GM10847 (cell line): Measurements from ENCODE around the gene ARHGAP6.

Source experiments
- POLR2A ChIP-seq: IDR thresholded peaks from 2 replicates; pipeline ENCODE4 v1.6.1; 2011; ENCODE audit not compliant: insufficient read length; ENCODE audit errors: extremely low read depth

ARHGAP6 gene

DNA sequence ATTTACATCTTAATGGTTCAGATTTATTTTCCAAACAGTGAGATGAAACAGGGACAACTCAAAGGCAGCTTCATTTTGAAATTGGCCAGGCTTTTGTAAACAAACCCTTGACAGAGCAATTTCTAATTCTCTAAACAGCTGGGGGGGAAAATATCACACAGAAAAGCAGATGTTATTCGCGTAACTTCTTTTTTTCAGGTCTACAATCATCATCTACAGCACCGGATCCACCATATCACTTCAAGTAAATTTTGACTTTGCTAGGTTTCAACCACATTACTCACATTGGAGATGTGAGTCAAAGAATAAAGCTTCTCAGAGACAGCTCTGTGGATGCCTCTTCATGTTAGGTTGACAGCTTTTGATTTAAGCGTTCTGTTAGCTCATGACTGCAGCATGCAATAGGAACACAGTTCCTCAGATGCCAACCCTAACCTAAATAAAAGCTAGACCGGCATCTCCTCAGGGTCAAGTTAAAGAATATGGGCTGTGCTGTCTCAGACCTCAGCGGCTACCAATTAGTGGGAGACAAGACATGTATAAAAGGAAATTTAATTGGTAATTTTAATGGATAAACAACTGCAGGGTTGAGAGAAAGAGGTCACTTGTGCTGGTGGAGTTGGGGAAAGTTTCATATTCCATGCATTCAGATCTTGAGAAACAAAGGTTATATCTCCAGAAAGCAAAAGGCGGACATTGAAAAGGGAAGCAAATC is 345.8 kb downstream of the ARHGAP6 start:
- TF ChIP-seq POLR2A, result no peak

DNA sequence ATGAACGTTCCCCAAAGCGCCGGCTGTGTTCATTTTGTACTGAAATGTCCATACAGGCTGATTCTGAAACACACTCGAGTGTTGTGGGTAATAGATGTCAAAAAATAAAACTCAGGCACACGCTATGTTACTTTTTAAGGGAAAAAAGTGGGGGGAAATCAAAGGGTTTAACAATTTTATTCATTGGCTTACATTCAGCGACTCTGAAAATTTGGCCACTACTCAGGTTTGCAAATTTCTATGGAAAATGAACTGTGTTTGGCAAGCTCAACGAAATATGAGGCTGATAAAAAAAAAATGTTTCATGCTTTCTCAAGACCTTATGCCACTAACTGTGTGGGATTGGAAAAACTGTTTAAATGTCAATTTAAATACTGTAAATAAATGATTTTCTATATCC is 354.0 kb downstream of the ARHGAP6 start:
- no peak for TF ChIP-seq POLR2A

DNA sequence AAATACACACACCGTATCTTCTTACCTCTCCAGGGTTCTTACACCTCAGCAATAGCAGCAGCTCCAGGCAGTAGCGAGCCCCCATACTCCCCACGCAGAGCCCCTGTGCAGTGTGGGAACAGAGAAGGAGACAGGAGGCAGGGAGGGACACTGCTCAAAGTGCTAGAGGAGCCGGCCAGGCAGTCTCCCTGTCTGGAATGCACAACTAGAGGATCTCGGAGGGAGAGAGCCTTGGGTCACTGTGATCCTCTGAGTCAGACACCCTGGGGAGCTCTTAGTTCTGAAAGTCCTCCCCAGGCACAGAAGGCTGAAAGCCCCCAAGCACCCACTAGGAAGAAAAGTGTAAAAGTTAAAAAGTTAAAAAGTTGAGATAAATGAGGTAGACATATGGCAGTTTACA is 356.5 kb downstream of the ARHGAP6 start:
- TF ChIP-seq POLR2A, result no peak

DNA sequence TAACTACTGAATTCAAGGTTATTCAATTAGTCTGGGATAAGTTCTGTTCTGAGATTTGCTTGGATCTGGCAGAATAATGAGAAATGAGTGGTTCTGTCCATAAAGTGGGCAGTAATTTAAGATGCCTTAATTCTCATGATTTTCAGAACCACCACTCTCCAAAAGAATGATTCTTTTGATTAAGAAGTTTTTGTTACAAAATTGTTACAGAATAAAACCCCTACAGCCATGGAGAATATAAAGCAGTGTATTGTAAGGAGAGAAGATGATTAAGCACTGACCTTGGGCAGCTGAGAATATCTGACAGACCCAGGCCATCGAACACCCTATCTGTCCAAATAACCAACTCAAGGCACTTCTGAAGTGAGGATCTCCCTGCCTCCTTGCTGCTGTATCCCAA is 360.1 kb downstream of the ARHGAP6 start:
- no peak for TF ChIP-seq POLR2A

DNA sequence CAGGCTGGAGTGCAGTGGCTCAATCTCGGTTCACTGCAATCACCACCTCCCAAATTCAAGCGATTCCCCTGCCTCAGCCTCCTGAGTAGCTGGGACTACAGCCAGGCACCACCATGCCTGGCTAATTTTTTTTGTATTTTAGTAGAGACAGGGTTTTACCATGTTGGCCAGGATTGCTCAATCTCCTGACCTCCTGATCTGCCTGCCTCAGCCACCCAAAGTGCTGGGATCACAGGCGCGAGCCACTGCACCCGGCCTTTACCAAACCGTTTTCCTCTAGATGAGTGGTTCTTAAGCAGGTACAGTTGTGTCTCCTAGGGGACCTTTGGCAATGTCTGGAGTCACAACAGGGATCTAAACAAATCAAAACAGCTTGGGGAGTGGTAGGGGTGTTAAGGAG is 360.9 kb downstream of the ARHGAP6 start:
- no peak for TF ChIP-seq POLR2A

DNA sequence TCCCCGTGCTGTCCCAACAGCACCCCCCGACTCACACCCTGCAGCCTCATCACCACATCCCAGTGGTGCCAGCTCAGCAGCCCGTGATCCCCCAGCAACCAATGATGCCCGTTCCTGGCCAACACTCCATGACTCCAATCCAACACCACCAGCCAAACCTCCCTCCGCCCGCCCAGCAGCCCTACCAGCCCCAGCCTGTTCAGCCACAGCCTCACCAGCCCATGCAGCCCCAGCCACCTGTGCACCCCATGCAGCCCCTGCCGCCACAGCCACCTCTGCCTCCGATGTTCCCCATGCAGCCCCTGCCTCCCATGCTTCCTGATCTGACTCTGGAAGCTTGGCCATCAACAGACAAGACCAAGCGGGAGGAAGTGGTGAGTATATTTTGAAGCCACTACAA is 367.1 kb downstream of the ARHGAP6 start:
- TF ChIP-seq POLR2A, result no peak

DNA sequence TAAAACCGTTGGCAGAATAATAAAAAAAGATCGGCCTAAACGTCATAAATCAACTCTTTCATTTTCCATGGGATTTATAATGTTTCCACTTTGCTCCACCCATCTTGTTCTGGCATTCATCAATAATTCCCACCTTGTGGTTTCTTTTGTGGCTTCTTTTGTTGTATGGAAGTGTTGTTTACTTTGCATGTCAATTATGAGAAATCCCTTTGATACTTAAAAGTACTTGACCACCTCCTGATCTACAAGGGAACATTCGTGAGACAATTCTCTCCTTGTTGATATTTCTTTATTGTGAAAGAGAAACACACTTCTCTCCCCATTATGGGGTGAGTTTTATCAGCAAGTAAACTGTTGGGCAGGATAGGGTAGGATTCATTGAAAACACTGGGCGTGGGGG is 369.7 kb downstream of the ARHGAP6 start:
- TF ChIP-seq POLR2A, result no peak

DNA sequence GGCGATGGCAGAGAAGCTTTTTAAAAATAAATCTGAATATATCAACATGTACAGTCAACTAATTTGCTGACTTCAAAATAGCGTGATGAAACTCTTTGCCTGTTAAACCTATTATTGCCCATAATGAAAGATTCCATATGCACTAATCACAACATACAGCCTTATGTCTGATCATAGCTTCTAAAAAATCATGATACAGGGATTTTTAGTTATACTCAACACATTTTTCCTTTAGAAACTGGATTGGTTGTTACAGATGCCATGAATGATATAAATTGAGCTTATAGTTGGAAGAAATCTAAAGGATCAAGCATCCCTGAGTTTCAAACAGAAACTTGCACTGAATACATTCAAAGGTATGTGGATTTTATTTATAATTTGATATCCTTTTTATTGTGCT is 372.6 kb downstream of the ARHGAP6 start, which contains the start of gene AMELX:
TSS of gene AMELX (plus strand) at position 301 of the 400 bp plus-strand sequence. CDS start 1,376 bp downstream, outside the sequence.
- no peak for TF ChIP-seq POLR2A

DNA sequence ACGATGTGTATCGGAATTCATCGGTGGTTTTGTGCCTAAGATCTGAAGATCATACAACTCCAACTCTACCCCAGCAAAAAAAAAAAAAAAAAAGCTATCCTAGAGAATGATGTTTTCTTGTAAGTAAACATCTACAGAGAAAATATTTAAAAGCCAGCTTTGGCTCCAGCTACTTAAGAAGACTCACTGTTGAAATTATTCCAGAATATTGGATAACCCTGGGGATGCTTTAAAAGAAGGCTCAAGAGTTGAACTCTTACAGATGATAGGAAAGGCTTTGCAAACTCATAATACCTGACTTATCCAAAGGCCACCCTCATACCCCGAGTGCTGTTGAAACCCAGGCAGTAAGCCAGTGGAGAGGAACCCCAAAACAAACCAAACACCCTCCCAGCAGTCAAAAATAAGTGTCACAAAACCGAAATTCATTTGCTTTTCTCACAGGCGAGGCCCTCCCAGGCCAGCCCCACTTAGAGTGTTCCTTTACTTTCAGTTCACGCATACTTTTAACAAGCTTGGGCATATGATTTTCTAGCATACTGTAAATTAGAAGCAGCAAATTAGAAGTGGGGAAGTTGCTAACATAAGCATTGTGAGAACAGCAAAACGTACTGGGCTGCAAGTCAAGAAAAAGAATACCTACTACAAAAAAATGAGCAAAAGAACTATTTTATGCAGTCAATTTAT is 375.2 kb downstream of the ARHGAP6 start:
- TF ChIP-seq POLR2A, result no peak

DNA sequence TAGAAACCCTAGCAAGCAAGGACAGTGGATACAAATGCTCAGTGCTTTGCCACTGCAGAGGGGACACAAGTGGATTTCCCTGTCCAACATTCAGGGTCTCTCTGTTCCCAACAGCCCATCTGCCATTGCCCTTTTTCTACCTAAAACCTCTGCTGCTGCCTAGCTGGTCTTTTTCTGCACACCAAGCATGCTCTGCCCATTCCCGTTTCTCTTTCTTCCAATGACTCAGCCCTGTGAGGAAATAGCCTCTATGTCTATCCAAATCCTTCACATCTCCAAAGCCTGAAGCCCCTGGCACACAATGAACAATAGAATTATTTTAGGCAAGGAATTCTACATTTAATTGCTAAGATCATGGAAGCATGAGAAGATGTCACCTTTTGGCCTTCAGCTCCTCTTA is 378.2 kb downstream of the ARHGAP6 start:
- no peak for TF ChIP-seq POLR2A

DNA sequence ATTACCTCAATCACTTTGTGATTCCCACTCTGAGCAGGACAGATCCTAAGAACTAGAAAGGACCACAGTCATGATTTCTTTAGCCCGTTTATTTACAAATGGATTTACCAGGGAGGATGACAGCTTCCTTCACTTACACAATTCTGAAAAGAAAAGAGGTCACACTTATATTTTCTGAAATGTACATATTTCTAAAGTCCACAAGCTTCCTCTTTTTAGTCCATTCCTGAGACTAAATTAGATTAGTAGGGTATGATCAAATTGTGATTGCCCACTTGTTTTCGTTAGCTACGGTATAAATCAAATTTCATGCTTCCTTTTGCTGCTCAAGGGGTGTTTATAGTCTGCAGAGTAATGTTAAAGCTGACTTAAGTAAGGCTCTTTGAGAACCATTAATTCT is 380.1 kb downstream of the ARHGAP6 start:
- no peak for TF ChIP-seq POLR2A

DNA sequence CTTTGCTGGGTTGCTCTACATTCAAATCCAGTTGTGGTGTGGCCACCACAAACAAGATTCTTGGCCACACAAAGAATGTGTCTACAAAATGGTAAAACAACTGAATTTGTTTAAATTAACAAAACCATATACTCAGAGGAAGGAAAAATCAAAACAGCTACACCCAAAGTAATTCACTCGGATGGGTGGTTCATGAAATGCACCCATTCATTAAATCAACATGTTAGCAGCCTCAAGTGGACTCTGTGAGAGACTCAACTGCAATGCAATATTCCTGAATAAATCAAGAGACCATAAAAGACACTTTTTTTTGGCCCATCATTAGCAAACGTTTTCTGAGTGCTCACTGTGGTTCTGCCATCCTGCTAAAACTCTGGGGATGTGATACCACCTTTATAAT is 383.7 kb downstream of the ARHGAP6 start:
- TF ChIP-seq POLR2A, result no peak

DNA sequence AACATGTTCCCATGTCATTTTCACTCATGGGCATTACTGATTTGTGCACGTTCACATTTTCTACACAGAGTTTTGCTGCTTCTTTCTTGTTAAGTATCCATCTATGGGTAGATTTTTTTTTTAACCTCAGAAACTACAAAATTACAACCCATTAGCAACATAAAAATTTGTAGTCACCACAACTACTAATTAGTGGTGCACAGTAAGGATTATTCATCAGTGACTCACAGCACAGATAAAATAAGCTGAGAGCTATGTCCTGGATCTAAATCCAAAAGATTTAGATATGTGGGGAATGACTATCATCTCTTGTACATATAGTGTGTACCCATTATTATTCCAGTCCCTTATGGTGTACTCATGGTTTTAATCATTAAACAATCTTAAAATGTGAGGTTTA is 392.2 kb downstream of the ARHGAP6 start:
- no peak for TF ChIP-seq POLR2A

DNA sequence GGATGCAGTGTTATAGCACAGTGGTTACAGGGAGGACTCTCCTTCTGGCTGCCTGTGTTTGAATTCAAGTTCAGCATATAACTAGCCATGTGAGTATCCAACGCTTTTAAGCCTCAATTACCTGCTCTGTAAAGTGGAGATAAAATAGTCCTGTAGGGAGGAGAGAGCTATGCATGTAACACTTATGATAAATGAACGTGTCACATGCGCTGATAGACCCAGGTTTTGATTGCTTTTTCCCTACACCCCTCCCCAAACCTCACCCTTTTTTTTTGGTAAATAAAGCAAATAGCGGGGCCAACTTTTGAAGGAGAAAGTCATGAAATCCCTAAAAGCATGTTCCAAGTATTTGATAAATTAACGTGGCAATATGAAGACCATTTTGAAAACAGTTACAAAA is 392.9 kb downstream of the ARHGAP6 start:
- TF ChIP-seq POLR2A, result no peak

DNA sequence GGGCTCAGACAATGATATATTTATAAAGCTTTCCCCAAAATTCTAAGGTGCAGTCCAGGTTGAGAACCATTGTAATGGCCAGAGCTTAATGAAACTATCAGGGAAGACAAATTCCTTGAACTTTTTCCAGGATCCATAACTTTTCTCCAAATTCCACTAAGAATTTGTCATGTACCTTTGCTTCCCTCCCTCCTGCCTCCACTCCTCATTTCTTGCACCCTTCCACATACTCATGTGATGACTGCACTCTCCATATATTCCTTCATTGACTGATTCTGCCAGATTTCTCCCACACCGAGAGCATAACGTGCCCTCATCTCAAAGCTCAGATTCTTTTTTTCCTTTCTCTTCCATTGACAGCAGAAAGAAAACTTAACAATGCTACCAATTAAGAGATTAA is 393.4 kb downstream of the ARHGAP6 start:
- TF ChIP-seq POLR2A, result no peak

DNA sequence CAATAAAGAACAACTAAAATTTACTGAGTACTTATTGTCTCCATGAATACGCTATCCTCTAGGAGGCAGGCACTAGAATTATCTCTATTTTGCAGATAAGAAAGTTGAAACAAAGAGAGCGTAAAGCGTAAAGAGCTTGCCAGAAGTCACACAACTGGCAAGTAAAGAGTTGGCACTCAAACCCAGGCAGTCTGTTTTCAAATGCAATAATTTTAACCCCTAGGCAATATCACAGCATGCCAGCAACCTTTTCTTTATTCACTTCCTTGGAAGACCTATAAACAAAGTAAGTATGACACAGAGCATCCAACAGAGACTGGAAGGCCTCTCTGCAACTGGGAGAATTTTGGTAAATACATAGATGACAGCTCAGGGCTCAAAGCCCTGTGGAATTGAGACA is 395.7 kb downstream of the ARHGAP6 start:
- TF ChIP-seq POLR2A, result no peak

DNA sequence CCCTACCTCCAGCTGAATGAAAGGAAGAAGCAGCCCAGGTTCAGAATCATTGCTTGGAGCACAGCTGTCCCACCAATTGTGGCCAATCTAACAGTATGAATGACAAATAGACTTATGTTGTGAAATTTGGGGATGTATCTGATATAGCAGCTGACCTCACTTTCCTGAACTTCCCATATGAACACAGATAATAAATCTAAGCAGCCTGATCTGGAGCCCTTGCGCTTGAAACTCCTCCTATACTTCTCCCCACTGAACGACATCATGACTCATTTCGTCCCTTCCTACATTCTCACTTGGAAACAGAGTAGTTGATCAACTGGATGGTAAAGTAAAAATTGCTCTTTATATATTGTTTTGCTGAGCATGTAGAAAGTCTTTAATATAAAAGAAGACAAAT is 396.7 kb downstream of the ARHGAP6 start:
- no peak for TF ChIP-seq POLR2A
